ENCODE data around the gene CCL14.

CCL14 gene

GRCh38 chr17:36001110-36001771, 14.7 kb upstream of the CCL14 start, which contains the start of gene CCL15:
TSS of gene CCL15 (minus strand) at chr17:36001553. CDS start at chr17:36001492, 61 bp downstream.
- TF ChIP-seq CTCF (IDR thresholded peaks at IDR 0.05): no peak

- TF ChIP-seq CTCF (IDR thresholded peaks at IDR 0.05): no peak
These were observed 14.2 kb upstream of the CCL14 start for GRCh38 chr17:36000732-36001109.

GRCh38 chr17:35998756-35999155, 12.2 kb upstream of the CCL14 start:
- no peak for TF ChIP-seq CTCF (IDR thresholded peaks at IDR 0.05)

- no peak for TF ChIP-seq CTCF (IDR thresholded peaks at IDR 0.05)
These were observed 11.6 kb upstream of the CCL14 start for GRCh38 chr17:35998018-35998545.

GRCh38 chr17:35991075-35991474, 4.5 kb upstream of the CCL14 start:
- no peak for TF ChIP-seq CTCF (IDR thresholded peaks at IDR 0.05)

- TF ChIP-seq CTCF (IDR thresholded peaks at IDR 0.05): no peak
These were observed 1.6 kb upstream of the CCL14 start for GRCh38 chr17:35988164-35988563.

- no peak for TF ChIP-seq CTCF (IDR thresholded peaks at IDR 0.05)
These were observed 2.4 kb downstream of the CCL14 start for GRCh38 chr17:35984140-35984539.
